Stimulated activated CD4-positive, alpha-beta T cell treated with anti-CD3 and anti-CD28 coated beads, Interleukin-15, amount 100 ng/mL, for 48 hours (primary cell): ENCODE data around the gene ERC1.
"Not testable (repeated sequence)": the region's sequence is repeated elsewhere in the genome, so short reads cannot be mapped to it uniquely, and the experiment has no call there.

ENCODE experiments used
- DNase-seq, 2 donors: peaks; one replicate each; pipeline ENCODE4 v3.0.0-alpha.2; 2020; ENCODE audit warnings: low read depth in 2 of 2

The ERC1 gene

GRCh38 chr12:1350055-1350933 lies 359.3 kb downstream of the ERC1 start:
- DNase-seq = no peak

- DNase-seq = no peak
Measured at GRCh38 chr12:1350934-1351240, 359.9 kb downstream of the ERC1 start.

DNA sequence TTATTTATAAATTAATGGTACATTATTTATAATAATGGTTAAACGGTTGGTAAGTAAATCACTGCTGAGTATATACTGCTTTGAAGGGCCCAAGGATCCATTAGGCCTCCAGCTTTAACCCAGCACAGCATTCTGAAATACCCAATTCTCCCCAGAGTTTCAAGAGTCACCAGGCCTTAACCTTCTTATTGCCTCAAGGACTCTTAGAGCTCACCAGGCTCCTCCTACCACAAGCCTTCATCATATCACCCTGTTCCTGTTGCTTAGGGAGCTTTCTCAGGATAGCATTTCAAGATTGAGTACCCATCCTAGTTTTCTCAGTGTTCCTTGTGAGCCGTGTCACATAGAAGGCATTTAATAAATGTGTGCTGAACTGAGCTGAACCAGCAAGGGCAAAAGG lies 360.9 kb downstream of the ERC1 start:
- DNase-seq = no peak

DNA sequence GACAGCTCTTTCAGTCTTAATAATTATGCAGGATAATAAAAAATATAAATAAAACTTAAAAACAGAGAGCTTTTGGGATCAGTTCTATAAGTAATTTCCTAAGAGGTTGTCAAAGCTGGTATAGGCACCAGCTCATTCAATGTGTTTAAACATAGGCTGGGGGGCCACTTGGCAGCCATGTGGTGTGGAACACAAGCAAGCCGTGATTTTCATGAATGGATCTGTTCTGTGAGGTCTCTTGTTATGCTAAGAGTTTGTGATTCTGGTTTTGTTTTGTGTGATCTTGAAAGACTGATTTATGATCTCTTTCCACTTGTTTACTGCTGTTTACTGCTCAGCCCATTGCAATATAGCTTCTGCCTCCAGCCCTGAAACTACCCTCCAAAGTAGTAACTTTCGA lies 362.4 kb downstream of the ERC1 start:
- no peak for DNase-seq

- DNase-seq = no peak
Measured at GRCh38 chr12:1355396-1355795, 364.4 kb downstream of the ERC1 start.

GRCh38 chr12:1355871-1356270 lies 364.8 kb downstream of the ERC1 start:
- not testable (repeated sequence) for DNase-seq

- no peak for DNase-seq
Measured at GRCh38 chr12:1356285-1356684, 365.3 kb downstream of the ERC1 start.

GRCh38 chr12:1357171-1357570 lies 366.1 kb downstream of the ERC1 start:
- DNase-seq = no peak

- DNase-seq = no peak
Measured at GRCh38 chr12:1357711-1358110, 366.7 kb downstream of the ERC1 start.

DNA sequence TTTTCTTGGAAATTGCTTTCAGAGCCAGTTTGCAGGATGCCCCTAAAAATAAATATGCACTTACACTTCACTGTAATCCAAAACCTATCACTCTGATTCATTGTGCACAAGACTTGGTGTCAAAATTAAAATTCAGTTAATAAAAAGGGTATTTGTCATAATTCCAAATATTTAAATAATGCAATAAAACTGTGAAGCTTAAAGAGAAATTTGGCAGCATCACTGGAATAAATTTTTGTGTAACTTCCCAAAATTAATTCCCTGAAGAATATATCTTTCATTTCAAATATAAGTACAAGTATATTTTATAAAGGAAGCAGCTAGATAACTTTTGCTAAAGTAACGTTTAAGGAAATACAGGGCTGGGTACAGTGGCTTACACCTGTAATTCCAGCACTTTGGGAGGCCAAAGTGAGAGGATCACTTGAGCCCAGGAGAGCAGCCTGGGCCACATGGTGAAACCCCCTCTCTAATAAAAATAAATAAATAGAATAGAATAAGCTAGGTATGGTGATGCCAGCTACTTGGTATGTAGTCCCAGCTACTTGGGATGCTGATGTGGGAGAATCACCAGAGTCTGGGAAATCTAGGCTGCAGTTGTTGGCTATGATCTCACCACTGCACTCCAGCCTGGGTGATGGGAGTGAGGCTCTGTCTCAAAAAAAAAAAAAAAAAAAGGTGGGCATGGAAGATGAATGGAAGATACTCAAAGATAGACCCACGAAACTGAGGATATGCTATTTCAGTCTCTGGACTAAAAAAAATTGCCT lies 369.6 kb downstream of the ERC1 start:
- DNase-seq = no peak

DNA sequence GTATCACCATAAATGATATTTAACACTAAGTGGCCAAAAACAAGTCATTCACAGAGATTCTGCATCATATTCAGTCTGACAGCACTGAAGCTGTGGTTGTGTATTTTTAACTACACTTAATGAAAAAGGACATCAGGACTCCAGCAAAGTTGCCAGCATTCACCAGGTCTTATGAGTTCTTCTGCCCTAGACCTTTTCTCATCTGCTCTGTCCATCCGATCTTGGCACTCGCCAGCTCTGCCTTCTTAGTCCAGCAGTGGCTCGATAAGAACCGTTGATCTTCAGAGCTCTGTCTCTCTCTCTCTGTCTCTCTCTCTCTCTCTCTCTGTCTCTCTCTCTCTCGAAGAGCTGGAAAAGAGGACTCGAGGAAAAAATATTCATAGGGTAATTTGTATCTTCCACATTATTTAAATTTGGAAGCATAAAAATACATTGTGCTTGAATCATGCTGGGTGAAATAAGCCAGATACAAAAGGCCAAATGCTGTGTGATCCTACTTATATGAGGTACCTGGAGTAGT lies 371.2 kb downstream of the ERC1 start:
- DNase-seq = no peak

GRCh38 chr12:1365703-1366102 lies 374.7 kb downstream of the ERC1 start:
- DNase-seq = no peak

GRCh38 chr12:1367331-1368291 lies 376.6 kb downstream of the ERC1 start:
- no peak for DNase-seq

DNA sequence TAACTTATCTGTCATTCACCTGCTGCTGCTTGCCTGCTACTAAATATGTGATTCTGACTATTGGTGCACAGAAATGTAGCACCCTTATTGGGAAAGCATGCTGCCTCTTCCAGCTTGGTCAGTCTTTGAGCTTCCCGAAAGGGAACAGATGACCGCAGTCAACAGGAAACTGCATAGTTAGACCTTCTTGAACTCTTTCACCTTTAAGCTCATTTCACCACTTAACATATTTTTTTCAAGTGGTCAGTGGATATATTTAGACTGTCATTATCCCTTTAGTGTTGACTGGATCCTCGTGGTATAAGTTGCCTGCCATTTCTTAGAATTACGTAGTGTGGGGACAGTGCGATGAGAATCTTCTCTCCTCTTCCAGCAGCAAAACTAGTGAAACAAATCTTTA lies 378.4 kb downstream of the ERC1 start:
- DNase-seq = no peak

DNA sequence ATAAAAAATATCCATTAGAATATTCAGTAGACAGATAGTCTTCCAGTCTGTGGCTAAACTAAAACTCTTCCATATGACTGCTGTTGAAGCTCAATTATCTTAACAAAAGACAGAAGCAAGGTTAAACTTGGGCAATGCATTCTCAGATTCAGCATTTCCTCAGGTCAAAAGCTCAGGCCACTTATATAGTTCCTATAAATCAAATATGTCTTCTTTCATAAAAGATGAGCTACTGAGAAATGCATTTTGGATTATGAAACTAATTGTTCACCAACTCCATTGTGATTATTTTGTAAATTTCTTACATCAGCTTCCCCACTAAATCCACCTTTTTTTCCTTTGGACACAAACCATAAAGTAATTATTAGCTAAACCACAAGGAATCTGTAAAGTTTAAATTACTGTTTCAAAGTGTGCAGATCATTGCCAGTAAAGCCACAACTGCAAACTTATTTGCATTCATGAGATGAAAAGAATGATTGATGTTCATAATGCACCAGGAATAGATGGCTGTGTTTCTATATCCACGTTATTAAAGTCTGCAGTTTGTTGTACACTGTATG lies 379.0 kb downstream of the ERC1 start:
- DNase-seq = no peak

DNA sequence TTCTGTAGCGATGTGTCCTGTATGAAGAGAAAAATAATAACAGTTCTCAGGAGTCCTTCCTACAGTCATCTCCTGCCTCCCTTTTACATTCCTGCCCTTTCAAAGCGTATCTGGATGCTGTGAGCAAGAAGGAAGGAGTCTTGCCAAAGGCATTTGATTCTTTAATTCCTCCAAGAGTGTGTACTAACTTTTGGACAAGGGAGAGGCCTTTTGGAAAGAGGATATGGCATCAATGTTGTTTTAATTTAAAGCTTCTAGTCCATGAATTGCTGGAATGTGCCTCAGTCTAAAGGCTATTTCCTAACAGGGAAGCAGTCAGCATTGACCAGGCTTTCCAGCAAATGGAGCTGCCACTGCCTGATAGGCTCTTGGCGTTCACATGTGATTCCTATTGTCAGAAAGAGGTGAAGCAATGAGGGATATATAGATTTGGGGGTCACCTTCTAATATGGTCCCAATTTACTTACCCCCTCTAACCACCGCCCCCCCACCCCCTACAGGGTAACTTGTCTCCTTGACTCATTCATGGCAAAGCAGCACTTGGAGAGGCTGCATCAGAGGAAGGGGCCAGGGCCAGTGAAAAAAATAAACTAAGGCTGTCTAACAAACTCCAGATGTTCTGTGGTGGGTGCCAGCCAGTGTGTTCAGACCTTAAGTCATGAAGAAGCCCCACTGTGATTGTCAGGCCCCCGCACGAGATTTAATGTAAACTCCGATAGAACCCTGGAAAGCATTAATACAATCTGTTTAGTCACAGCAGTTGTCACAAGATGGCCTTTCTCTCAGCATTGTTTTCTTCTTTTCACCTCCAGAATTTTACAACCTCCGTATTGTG lies 383.1 kb downstream of the ERC1 start:
- no peak for DNase-seq

DNA sequence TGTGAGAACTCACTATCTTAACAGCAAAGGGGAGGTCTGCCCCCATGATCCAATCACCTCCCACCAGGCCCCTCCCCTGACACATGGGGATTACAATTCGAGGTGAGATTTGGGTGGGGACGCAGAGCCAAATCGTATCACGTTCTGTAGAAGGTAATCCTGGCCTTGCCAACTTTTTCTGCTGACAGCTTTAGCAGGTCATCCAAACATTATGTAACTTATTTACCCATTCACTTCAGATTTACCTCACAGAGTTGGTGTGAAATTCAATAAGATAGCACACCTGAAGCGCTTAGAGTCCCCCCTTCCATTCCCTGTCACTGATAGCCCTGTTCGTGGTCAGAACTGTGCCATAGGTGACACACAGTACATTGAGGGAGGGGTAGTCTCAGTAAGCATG lies 384.3 kb downstream of the ERC1 start:
- no peak for DNase-seq

DNA sequence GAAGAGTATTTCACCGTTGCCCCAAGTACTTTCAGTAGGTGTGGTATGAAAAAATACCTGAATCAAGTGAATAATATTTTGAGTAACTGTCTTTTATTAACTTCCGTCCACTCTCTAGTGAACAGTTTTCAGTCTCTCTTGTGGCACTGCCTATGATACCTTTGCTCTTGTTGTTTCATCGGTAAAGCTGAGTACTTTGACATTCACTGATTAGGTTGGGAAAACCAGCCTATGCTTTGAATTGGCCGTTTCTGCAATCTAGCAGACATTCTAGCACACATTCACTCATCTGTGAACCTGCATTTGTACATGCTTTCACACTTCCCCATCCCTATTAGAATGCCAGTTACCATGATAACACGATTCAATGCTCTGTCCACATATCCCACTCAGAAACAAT lies 386.1 kb downstream of the ERC1 start:
- no peak for DNase-seq

DNA sequence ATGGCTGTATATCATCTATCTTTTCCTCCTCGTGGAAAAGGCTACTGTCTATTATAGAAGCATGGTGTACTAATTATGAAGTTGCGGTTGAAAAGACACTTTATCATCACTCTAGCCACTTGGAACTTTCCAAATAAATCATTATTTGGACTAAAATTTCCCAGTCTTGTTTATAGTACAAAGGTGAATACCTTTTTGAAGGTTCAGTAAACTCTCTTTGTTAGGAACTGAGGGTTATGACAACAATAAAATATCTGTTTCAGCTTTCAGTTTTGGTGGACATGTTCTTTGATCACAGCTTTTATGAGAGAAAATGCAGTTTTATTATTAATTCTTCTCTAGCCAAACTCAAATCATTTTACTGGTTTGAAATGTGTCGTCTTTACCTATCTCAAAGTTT lies 386.7 kb downstream of the ERC1 start:
- DNase-seq = no peak

GRCh38 chr12:1380171-1380851 lies 389.3 kb downstream of the ERC1 start:
- no peak for DNase-seq
